MM.1S (cell line): ENCODE data around the gene KLHDC8A.

Experiments used
- DNase-seq: peaks from one replicate; pipeline ENCODE4 v3.0.0-alpha.2; 2015
- H2AFZ ChIP-seq: fragments of 300-600 bp; sonication (generic); 2 replicates; pipeline ENCODE4 v1.6.0; 2016; ENCODE audit warnings: antibody characterized with exemption, low read length
- H3F3A ChIP-seq: fragments of 300-600 bp; sonication (generic); 2 replicates; pipeline ENCODE4 v1.6.1; 2016; ENCODE audit warnings: mild to moderate bottlenecking, antibody characterized with exemption, low read length, moderate library complexity, mixed read lengths; ENCODE audit not compliant: insufficient read depth
- H3K27ac ChIP-seq: fragments of 300-600 bp; sonication (generic); 2 replicates; pipeline ENCODE4 v1.5.1; 2016; ENCODE audit warnings: mild to moderate bottlenecking, low read length
- H3K27me3 ChIP-seq: fragments of 300-600 bp; sonication (generic); replicated peaks from 2 replicates; pipeline ENCODE4 v1.6.0; 2016; ENCODE audit warnings: low read length; ENCODE audit not compliant: insufficient read depth
- H3K36me3 ChIP-seq: fragments of 300-600 bp; sonication (generic); replicated peaks from 2 replicates; pipeline ENCODE4 v1.6.1; 2016; ENCODE audit warnings: mild to moderate bottlenecking, low read length, mixed read lengths; ENCODE audit not compliant: insufficient read depth
- H3K4me1 ChIP-seq: fragments of 300-600 bp; sonication (generic); 2 replicates; pipeline ENCODE4 v1.6.1; 2016; ENCODE audit warnings: low read length, mixed read lengths
- H3K4me2 ChIP-seq: fragments of 300-600 bp; sonication (generic); 2 replicates; pipeline ENCODE4 v1.6.0; 2016; ENCODE audit warnings: low read depth, low read length
- H3K4me3 ChIP-seq: fragments of 300-600 bp; sonication (generic); 2 replicates; pipeline ENCODE4 v1.5.1; 2016; ENCODE audit warnings: low read length, mixed read lengths
- H3K79me2 ChIP-seq: fragments of 300-600 bp; sonication (generic); 2 replicates; pipeline ENCODE4 v1.6.1; 2016; ENCODE audit warnings: mixed run types, low read length, mixed read lengths
- H3K9ac ChIP-seq: fragments of 300-600 bp; sonication (generic); 2 replicates; pipeline ENCODE4 v1.6.1; 2016; ENCODE audit warnings: low read length, mixed read lengths
- H3K9me2 ChIP-seq: fragments of 300-600 bp; sonication (generic); replicated peaks from 2 replicates; pipeline ENCODE4 v1.6.1; 2016; ENCODE audit warnings: mild to moderate bottlenecking, low read length, mixed read lengths; ENCODE audit not compliant: insufficient read depth
- H3K9me3 ChIP-seq: fragments of 300-600 bp; sonication (generic); replicated peaks from 2 replicates; pipeline ENCODE4 v1.6.1; 2016; ENCODE audit warnings: mild to moderate bottlenecking, low read length, mixed read lengths; ENCODE audit not compliant: insufficient read depth
- H4K20me1 ChIP-seq: fragments of 300-600 bp; sonication (generic); 2 replicates; pipeline ENCODE4 v1.6.1; 2016; ENCODE audit warnings: mild to moderate bottlenecking, low read length, moderate library complexity, mixed read lengths; ENCODE audit not compliant: insufficient read depth
- CTCF ChIP-seq: fragments of 300-600 bp; sonication (generic); IDR thresholded peaks from 2 replicates; pipeline ENCODE4 v1.5.1; 2016; ENCODE audit warnings: antibody characterized with exemption, low read length, mixed read lengths
- EZH2 ChIP-seq: fragments of 300-600 bp; sonication (generic); optimal IDR thresholded peaks from 2 replicates; pipeline ENCODE3; 2017; ENCODE audit warnings: low read depth, mild to moderate bottlenecking, antibody characterized with exemption, low read length, mixed read lengths
- EZH2phosphoT487 ChIP-seq: fragments of 300-600 bp; sonication (generic); IDR thresholded peaks from 2 replicates; pipeline ENCODE4 v1.6.1; 2018; ENCODE audit warnings: antibody characterized with exemption, low read length

The KLHDC8A gene

GRCh38 chr1:205354259-205355074 is 2.3 kb downstream of the KLHDC8A start:
- TF ChIP-seq CTCF (peak; percentile 94), EZH2phosphoT487 (no peak)
- H3K27ac ChIP-seq: no peak overlapping the region
- peaks cover 12% of the 10 kb centered on the region for H3K4me1 ChIP-seq

GRCh38 chr1:205353612-205354011 is 3.1 kb downstream of the KLHDC8A start:
- no peaks in the 10 kb centered on the region for H3K9me2 ChIP-seq
- H3F3A ChIP-seq: peaks cover 11% of the 10 kb centered on the region
- no peaks in the 10 kb centered on the region for H3K36me3 ChIP-seq
- no peaks in the 10 kb centered on the region for H3K27me3 ChIP-seq
- no peak overlapping the region for H3K4me2 ChIP-seq
- H3K9me3 ChIP-seq: no peaks in the 10 kb centered on the region
- no peak for DNase-seq
- no peak overlapping the region for H3K4me3 ChIP-seq
- H4K20me1 ChIP-seq: no peaks in the 10 kb centered on the region
- H2AFZ ChIP-seq: no peak overlapping the region
- no peak overlapping the region for H3K9ac ChIP-seq
- H3K4me1 ChIP-seq: peaks cover 20% of the 10 kb centered on the region
- H3K79me2 ChIP-seq: no peaks in the 10 kb centered on the region
- H3K27ac ChIP-seq: no peak overlapping the region
- TF ChIP-seq EZH2: no peak
- TF ChIP-seq EZH2phosphoT487: no peak
- TF ChIP-seq CTCF: no peak

More at GRCh38 chr1:205354259-205355074, 2.3 kb downstream of the KLHDC8A start:
- Histone ChIP-seq H3K9ac (no peak overlapping the region), H3K9me3 (no peaks in the 10 kb centered on the region), H3K36me3 (no peaks in the 10 kb centered on the region), H3K79me2 (no peaks in the 10 kb centered on the region), H2AFZ (no peak overlapping the region), H3K9me2 (no peaks in the 10 kb centered on the region), H3F3A (peaks cover 3% of the 10 kb centered on the region), H4K20me1 (no peaks in the 10 kb centered on the region), H3K4me3 (no peak overlapping the region), H3K4me2 (no peak overlapping the region), H3K27me3 (no peaks in the 10 kb centered on the region)
- peak; percentile 77 for DNase-seq

GRCh38 chr1:205353191-205353590 is 3.5 kb downstream of the KLHDC8A start:
- no peak overlapping the region for H3K4me2 ChIP-seq
- TF ChIP-seq EZH2: no peak
- no peak for TF ChIP-seq EZH2phosphoT487
- no peak for TF ChIP-seq CTCF
- H3K4me3 ChIP-seq: no peak overlapping the region
- H3K36me3 ChIP-seq: no peaks in the 10 kb centered on the region
- H3K4me1 ChIP-seq: peaks cover 24% of the 10 kb centered on the region
- no peak overlapping the region for H2AFZ ChIP-seq
- no peak overlapping the region for H3K27ac ChIP-seq
- H3K27me3 ChIP-seq: no peaks in the 10 kb centered on the region
- no peaks in the 10 kb centered on the region for H3K9me2 ChIP-seq
- no peak overlapping the region for H3K9ac ChIP-seq
- no peaks in the 10 kb centered on the region for H4K20me1 ChIP-seq
- DNase-seq: no peak
- no peaks in the 10 kb centered on the region for H3K79me2 ChIP-seq
- no peaks in the 10 kb centered on the region for H3K9me3 ChIP-seq
- peaks cover 15% of the 10 kb centered on the region for H3F3A ChIP-seq
